HepG2 (cell line): Measurements from ENCODE around the gene INPP5K. TPM values are rescaled to one million over a fixed set of nuclear protein-coding genes. Genes with fewer than 3 reads are reported as not detected.
A peak's percentile ranks its signal among the peaks of the same experiment; 100 is the strongest.

Source experiments
- AKAP8 ChIP-seq: sonication (generic); formaldehyde crosslinking; IDR thresholded peaks from 2 replicates; pipeline ENCODE4 v1.5.1; 2020; ENCODE audit warnings: mild to moderate bottlenecking, missing genetic modification reagents
- CHD2 ChIP-seq: IDR thresholded peaks from 2 replicates; pipeline ENCODE4 v1.6.1; 2011; ENCODE audit warnings: low read depth, low read length, improper control_type of control experiment
- EEA1 ChIP-seq: sonication (generic); formaldehyde crosslinking; IDR thresholded peaks from 2 replicates; pipeline ENCODE4 v1.5.1; 2020; ENCODE audit warnings: mild to moderate bottlenecking, missing genetic modification reagents, borderline replicate concordance
- MAFK ChIP-seq, 2 experiments: IDR thresholded peaks in 1 of 2; conservative IDR thresholded peaks in 1 of 2; 2 replicates each; pipeline ENCODE4 v1.6.1; 2011; ENCODE audit warnings: improper control_type of control experiment in 2 of 2, low read length in 2 of 2
- MED1 ChIP-seq: sonication (generic); formaldehyde crosslinking; IDR thresholded peaks from 2 replicates; pipeline ENCODE4 v1.4.0; 2020; ENCODE audit warnings: missing genetic modification reagents
- NBN ChIP-seq: fragments of 450-650 bp; conservative IDR thresholded peaks from 2 replicates; pipeline ENCODE4 v1.6.1; 2017
- NONO ChIP-seq, 2 experiments: fragments of 450-650 bp in 1 of 2; sonication (generic) in 1 of 2; formaldehyde crosslinking in 1 of 2; IDR thresholded peaks in 1 of 2; conservative IDR thresholded peaks in 1 of 2; 2 replicates each; pipeline versions ENCODE4 v1.6.1 to v1.8.0; 2017 to 2022; ENCODE audit warnings: mild to moderate bottlenecking in 1 of 2, missing genetic modification reagents in 1 of 2, moderate library complexity in 1 of 2
- NR2C2 ChIP-seq: sonication (generic); formaldehyde crosslinking; IDR thresholded peaks from 2 replicates; pipeline ENCODE4 v1.4.0; 2020; ENCODE audit warnings: missing genetic modification reagents, mild to moderate bottlenecking, moderate library complexity, borderline replicate concordance
- PHF5A ChIP-seq: IDR thresholded peaks from one replicate; pipeline ENCODE4 v1.6.1; 2018; ENCODE audit warnings: low read depth, missing genetic modification reagents; ENCODE audit not compliant: unreplicated experiment
- PITX1 ChIP-seq: sonication (generic); formaldehyde crosslinking; IDR thresholded peaks from 2 replicates; pipeline ENCODE4 v1.5.1; 2020; ENCODE audit warnings: mild to moderate bottlenecking, missing genetic modification reagents
- PLRG1 ChIP-seq: fragments of 450-650 bp; conservative IDR thresholded peaks from 2 replicates; pipeline ENCODE4 v1.6.1; 2016
- RAD51 ChIP-seq: fragments of 450-650 bp; IDR thresholded peaks from 2 replicates; pipeline ENCODE4 v1.6.1; 2016; ENCODE audit warnings: borderline replicate concordance
- RFX1 ChIP-seq: fragments of 450-650 bp; IDR thresholded peaks from 2 replicates; pipeline ENCODE4 v1.6.1; 2017
- SALL1 ChIP-seq: sonication (generic); formaldehyde crosslinking; IDR thresholded peaks from 2 replicates; pipeline ENCODE4 v1.8.0; 2022; ENCODE audit warnings: mild to moderate bottlenecking, missing genetic modification reagents
- YEATS4 ChIP-seq: sonication (generic); formaldehyde crosslinking; IDR thresholded peaks from 2 replicates; pipeline ENCODE4 v1.4.0; 2020; ENCODE audit warnings: missing genetic modification reagents, borderline replicate concordance
- ZBTB3 ChIP-seq: sonication (generic); formaldehyde crosslinking; IDR thresholded peaks from 2 replicates; pipeline ENCODE4 v1.4.0; 2020; ENCODE audit warnings: low read depth, mild to moderate bottlenecking, moderate library complexity, missing genetic modification reagents, borderline replicate concordance
- ZNF441 ChIP-seq: sonication (generic); formaldehyde crosslinking; IDR thresholded peaks from 2 replicates; pipeline ENCODE4 v1.7.0; 2021; ENCODE audit warnings: missing genetic modification reagents, borderline replicate concordance
- ZNF546 ChIP-seq: sonication (generic); formaldehyde crosslinking; conservative IDR thresholded peaks from 2 replicates; pipeline ENCODE4 v1.8.1; 2023; ENCODE audit warnings: mild to moderate bottlenecking, missing genetic modification reagents
- ZNF557 ChIP-seq: sonication (generic); formaldehyde crosslinking; IDR thresholded peaks from 2 replicates; pipeline ENCODE4 v1.4.0; 2020; ENCODE audit warnings: missing genetic modification reagents
- ZNF558 ChIP-seq: sonication (generic); formaldehyde crosslinking; IDR thresholded peaks from 2 replicates; pipeline ENCODE4 v1.9.0; 2022; ENCODE audit warnings: mild to moderate bottlenecking, missing genetic modification reagents, borderline replicate concordance
- ZNF615 ChIP-seq: sonication (generic); formaldehyde crosslinking; IDR thresholded peaks from 2 replicates; pipeline ENCODE4 v1.5.0; 2020; ENCODE audit warnings: mild to moderate bottlenecking, missing genetic modification reagents, borderline replicate concordance
- ZSCAN31 ChIP-seq: sonication (generic); formaldehyde crosslinking; IDR thresholded peaks from 2 replicates; pipeline ENCODE4 v1.5.0; 2020; ENCODE audit warnings: low read depth, mild to moderate bottlenecking, missing genetic modification reagents
- polyA plus RNA-seq, 8 experiments: library from polyadenylated mRNA; depleted of rRNA in 3 of 8; stranded (reverse) in 7 of 8; unstranded in 1 of 8; fragments of >200 nt; fragmentation: Illumina TruSeq in 4 of 8; extraction: Trizol in 4 of 8; gene quantifications; 2 replicates each; pipeline versions ENCODE4 v1.2.1 to v1.2.3, GENCODE V29; 2011 to 2016; ENCODE audit warnings: low read depth in 4 of 8, missing spikeins in 1 of 8, mixed read lengths in 1 of 8; ENCODE audit not compliant: insufficient read depth in 1 of 8
- total RNA-seq, 5 experiments: library from RNA; depleted of rRNA; stranded (reverse); fragments of >200 nt; fragmentation: Illumina TruSeq; extraction: Trizol; gene quantifications; 2 replicates each; pipeline ENCODE4 v1.2.3, GENCODE V29; 2016; ENCODE audit warnings: low read depth in 1 of 5
- TF ChIP-seq, protein P1 (sequence below): sonication (generic); formaldehyde crosslinking; IDR thresholded peaks from 2 replicates; pipeline ENCODE4 v1.4.0; 2020; ENCODE audit warnings: missing genetic modification reagents
- TF ChIP-seq, protein P2 (sequence below): sonication (generic); formaldehyde crosslinking; IDR thresholded peaks from 2 replicates; pipeline ENCODE4 v1.4.0; 2020; ENCODE audit warnings: mild to moderate bottlenecking, missing genetic modification reagents, borderline replicate concordance
- TF ChIP-seq, protein P3 (sequence below): sonication (generic); formaldehyde crosslinking; IDR thresholded peaks from 2 replicates; pipeline ENCODE4 v1.8.1; 2023; ENCODE audit warnings: mild to moderate bottlenecking, inconsistent platforms, moderate library complexity, missing genetic modification reagents, borderline replicate concordance

The INPP5K gene
- total and polyA plus RNA-seq, 2 of the 13 experiments (the other 11 are each of a cell fraction or from before 2014, with no cell fraction given) = 4.8 to 9.6 TPM

DNA sequence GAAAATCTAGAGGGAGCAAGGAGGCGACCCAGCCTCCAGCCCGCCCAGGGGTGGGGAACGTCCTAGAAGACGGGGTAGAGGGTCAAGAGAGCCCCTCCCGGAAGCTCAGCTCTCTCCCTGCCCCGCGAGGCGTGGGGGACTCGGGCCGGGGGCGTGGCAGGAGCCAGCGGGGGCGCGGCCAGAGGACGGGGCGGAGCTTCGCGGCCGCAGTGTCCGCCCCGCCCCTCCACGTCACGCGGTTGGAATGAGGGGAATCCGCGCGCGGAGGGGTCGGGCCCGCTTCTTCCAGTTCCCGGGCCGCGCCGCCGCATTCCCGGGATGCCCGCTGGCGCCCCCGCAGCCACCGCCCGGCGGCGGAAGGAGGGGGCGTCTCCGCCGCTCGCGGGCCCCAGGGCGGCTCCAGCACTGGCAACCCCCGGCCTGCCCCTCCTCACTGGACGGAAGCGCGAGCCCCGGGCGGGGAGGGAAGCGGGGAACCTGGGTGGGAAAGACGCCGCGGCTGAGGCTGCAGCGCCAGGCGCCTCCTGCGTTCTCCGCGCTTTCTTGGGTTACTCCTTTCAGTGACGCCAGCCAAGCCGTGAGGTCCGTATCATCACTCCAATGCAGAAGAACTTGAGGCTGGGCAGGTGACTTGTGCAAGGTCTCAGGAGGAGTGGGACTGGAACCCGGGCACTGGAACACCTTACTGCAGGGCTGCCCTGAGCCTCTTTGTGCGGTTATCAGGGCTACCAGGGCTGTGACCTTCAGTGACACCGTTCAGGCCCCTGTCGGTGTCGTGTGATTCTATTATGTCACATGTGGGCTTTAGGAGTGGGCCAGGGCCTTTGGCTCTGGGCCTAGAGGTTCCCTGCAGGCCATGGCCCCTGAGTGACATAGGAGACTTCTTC is 28.2 kb downstream of the INPP5K start (continued):
- TF ChIP-seq MED1 (CRISPR knock-in tag) = peak; percentile 15
- TF ChIP-seq YEATS4 (CRISPR knock-in tag) = peak; percentile 56; the same call in 1 of the 2 replicates
- TF ChIP-seq, protein P1, sequence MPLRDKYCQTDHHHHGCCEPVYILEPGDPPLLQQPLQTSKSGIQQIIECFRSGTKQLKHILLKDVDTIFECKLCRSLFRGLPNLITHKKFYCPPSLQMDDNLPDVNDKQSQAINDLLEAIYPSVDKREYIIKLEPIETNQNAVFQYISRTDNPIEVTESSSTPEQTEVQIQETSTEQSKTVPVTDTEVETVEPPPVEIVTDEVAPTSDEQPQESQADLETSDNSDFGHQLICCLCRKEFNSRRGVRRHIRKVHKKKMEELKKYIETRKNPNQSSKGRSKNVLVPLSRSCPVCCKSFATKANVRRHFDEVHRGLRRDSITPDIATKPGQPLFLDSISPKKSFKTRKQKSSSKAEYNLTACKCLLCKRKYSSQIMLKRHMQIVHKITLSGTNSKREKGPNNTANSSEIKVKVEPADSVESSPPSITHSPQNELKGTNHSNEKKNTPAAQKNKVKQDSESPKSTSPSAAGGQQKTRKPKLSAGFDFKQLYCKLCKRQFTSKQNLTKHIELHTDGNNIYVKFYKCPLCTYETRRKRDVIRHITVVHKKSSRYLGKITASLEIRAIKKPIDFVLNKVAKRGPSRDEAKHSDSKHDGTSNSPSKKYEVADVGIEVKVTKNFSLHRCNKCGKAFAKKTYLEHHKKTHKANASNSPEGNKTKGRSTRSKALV = peak; percentile 12; the same call in 1 of the 2 replicates
- TF ChIP-seq, protein P2, sequence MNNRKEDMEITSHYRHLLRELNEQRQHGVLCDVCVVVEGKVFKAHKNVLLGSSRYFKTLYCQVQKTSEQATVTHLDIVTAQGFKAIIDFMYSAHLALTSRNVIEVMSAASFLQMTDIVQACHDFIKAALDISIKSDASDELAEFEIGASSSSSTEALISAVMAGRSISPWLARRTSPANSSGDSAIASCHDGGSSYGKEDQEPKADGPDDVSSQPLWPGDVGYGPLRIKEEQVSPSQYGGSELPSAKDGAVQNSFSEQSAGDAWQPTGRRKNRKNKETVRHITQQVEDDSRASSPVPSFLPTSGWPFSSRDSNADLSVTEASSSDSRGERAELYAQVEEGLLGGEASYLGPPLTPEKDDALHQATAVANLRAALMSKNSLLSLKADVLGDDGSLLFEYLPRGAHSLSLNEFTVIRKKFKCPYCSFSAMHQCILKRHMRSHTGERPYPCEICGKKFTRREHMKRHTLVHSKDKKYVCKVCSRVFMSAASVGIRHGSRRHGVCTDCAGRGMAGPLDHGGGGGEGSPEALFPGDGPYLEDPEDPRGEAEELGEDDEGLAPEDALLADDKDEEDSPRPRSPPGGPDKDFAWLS = no peak
- TF ChIP-seq PLRG1 = no peak
- no peak for TF ChIP-seq EEA1 (CRISPR knock-in tag)
- TF ChIP-seq NBN = no peak
- peak; percentile 38; the same call in 1 of the 2 replicates for TF ChIP-seq PITX1 (CRISPR knock-in tag)
- TF ChIP-seq ZNF546 (CRISPR knock-in tag) = 0 out of 2 replicates have a peak, but pooled peaks have one; percentile 31
- 0 out of 2 replicates have a peak, but pooled peaks have one; percentile 1 for TF ChIP-seq SALL1 (CRISPR knock-in tag)
- no peak for TF ChIP-seq ZBTB3 (CRISPR knock-in tag)
- TF ChIP-seq PHF5A = no peak
- no peak for TF ChIP-seq ZNF615 (CRISPR knock-in tag)
- peak; percentile 81 for TF ChIP-seq ZSCAN31 (CRISPR knock-in tag)
- no peak for TF ChIP-seq RFX1
- no peak for TF ChIP-seq ZNF557 (CRISPR knock-in tag)
- no peak for TF ChIP-seq MAFK (conservative IDR thresholded peaks at IDR 0.05 in 1 of 2, IDR thresholded peaks at IDR 0.05 in 1 of 2; ENCODE audit: low read length in 2 of 2)
- TF ChIP-seq NONO (IDR thresholded peaks at IDR 0.05) = no peak
- peak; percentile 46; the same call in 1 of the 2 replicates for TF ChIP-seq NONO (CRISPR knock-in tag; conservative IDR thresholded peaks at IDR 0.05)
- no peak for TF ChIP-seq CHD2
- peak; percentile 97 for TF ChIP-seq AKAP8
- peak; percentile 67; the same call in 1 of the 2 replicates for TF ChIP-seq NR2C2 (CRISPR knock-in tag)
- 0 out of 2 replicates have a peak, but pooled peaks have one; percentile 55 for TF ChIP-seq ZNF441 (CRISPR knock-in tag)
- TF ChIP-seq RAD51 = no peak
- TF ChIP-seq, protein P3, sequence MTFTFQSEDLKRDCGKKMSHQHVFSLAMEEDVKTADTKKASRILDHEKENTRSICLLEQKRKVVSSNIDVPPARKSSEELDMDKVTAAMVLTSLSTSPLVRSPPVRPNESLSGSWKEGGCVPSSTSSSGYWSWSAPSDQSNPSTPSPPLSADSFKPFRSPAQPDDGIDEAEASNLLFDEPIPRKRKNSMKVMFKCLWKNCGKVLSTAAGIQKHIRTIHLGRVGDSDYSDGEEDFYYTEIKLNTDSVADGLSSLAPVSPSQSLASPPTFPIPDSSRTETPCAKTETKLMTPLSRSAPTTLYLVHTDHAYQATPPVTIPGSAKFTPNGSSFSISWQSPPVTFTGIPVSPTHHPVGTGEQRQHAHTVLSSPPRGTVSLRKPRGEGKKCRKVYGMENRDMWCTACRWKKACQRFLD = no peak
- no peak for TF ChIP-seq ZNF558 (CRISPR knock-in tag)
